WTC11 (cell line): Measurements from ENCODE around the gene UCP3. TPM values are rescaled to one million over a fixed set of nuclear protein-coding genes. Genes with fewer than 3 reads are reported as not detected.

Experiments
- ATAC-seq: fragments of 200-7000 bp; cut with Tn5 transposase; 2 replicates; pipeline ENCODE4 v1.10.0; 2021; ENCODE audit warnings: mild to moderate bottlenecking, moderate library complexity
- CTCF ChIA-PET: fragments of 300-600 bp; sonication (Branson Sonifier 250); formaldehyde crosslinking; loops from one replicate; lab custom pipeline; 2021; ENCODE audit warnings: antibody characterized with exemption; lab: Charles Lee
- POLR2A ChIA-PET: fragments of 350-600 bp; sonication (Branson Sonifier 250); formaldehyde crosslinking; loops from one replicate; lab custom pipeline; 2021; ENCODE audit warnings: antibody characterized with exemption; lab: Charles Lee
- DNase-seq: peaks from one replicate; pipeline ENCODE4 v3.0.0; 2021; ENCODE audit warnings: low spot score
- H3K27ac Mint-ChIP-seq: 2 replicates; pipeline ENCODE4 v1.8.0; 2021; ENCODE audit warnings: mixed read lengths
- H3K27me3 Mint-ChIP-seq: 2 replicates; pipeline ENCODE4 v1.8.0; 2021; ENCODE audit warnings: low read depth, mild to moderate bottlenecking, moderate library complexity, mixed read lengths
- H3K36me3 Mint-ChIP-seq: 2 replicates; pipeline ENCODE4 v1.8.0; 2021; ENCODE audit warnings: mixed read lengths
- H3K4me1 Mint-ChIP-seq: 2 replicates; pipeline ENCODE4 v1.8.0; 2022; ENCODE audit warnings: mixed read lengths
- H3K4me3 Mint-ChIP-seq: 2 replicates; pipeline ENCODE4 v1.8.0; 2021; ENCODE audit warnings: mild to moderate bottlenecking, moderate library complexity, mixed read lengths
- H3K9me3 Mint-ChIP-seq: 2 replicates; pipeline ENCODE4 v1.8.0; 2021; ENCODE audit warnings: mixed read lengths
- CBFB ChIP-seq: sonication (generic); formaldehyde crosslinking; IDR thresholded peaks from 2 replicates; pipeline ENCODE4 v1.8.1; 2022; ENCODE audit warnings: mild to moderate bottlenecking, low read depth, missing genetic modification reagents
- CREB1 ChIP-seq: sonication (generic); formaldehyde crosslinking; IDR thresholded peaks from 2 replicates; pipeline ENCODE4 v1.8.0; 2023; ENCODE audit warnings: mild to moderate bottlenecking, missing genetic modification reagents
- CREM ChIP-seq: sonication (generic); formaldehyde crosslinking; IDR thresholded peaks from 2 replicates; pipeline ENCODE4 v1.8.1; 2022; ENCODE audit warnings: mild to moderate bottlenecking, missing genetic modification reagents, moderate library complexity
- FOXJ3 ChIP-seq: sonication (generic); formaldehyde crosslinking; IDR thresholded peaks from 2 replicates; pipeline ENCODE4 v1.9.0; 2021; ENCODE audit warnings: missing genetic modification reagents, mild to moderate bottlenecking, borderline replicate concordance
- FOXP1 ChIP-seq: sonication (generic); formaldehyde crosslinking; IDR thresholded peaks from 2 replicates; pipeline ENCODE4 v1.8.0; 2022; ENCODE audit warnings: missing genetic modification reagents, mild to moderate bottlenecking, moderate library complexity, borderline replicate concordance
- GTF2I ChIP-seq: fragments of 250-450 bp; sonication (Bioruptor Pico); conservative IDR thresholded peaks from 2 replicates; pipeline ENCODE4 v1.4.0; 2021; ENCODE audit warnings: mild to moderate bottlenecking
- NR3C1 ChIP-seq: sonication (generic); formaldehyde crosslinking; conservative IDR thresholded peaks from 2 replicates; pipeline ENCODE4 v1.8.1; 2023; ENCODE audit warnings: low read depth, mild to moderate bottlenecking, missing genetic modification reagents
- SOX15 ChIP-seq: fragments of 250-450 bp; sonication (Bioruptor Pico); IDR thresholded peaks from 2 replicates; pipeline ENCODE4 v1.9.0; 2021; ENCODE audit warnings: mild to moderate bottlenecking
- TP53 ChIP-seq: sonication (generic); formaldehyde crosslinking; IDR thresholded peaks from 2 replicates; pipeline ENCODE4 v1.8.1; 2023; ENCODE audit warnings: mild to moderate bottlenecking, missing genetic modification reagents
- ZNF219 ChIP-seq: sonication (generic); formaldehyde crosslinking; IDR thresholded peaks from 2 replicates; pipeline ENCODE4 v1.8.0; 2023; ENCODE audit warnings: missing genetic modification reagents, mild to moderate bottlenecking, borderline replicate concordance
- ZNF263 ChIP-seq: sonication (generic); formaldehyde crosslinking; IDR thresholded peaks from 2 replicates; pipeline ENCODE4 v1.8.1; 2022; ENCODE audit warnings: low read depth, mild to moderate bottlenecking, moderate library complexity, missing genetic modification reagents
- ZNF671 ChIP-seq: fragments of 250-450 bp; sonication (Bioruptor Pico); IDR thresholded peaks from 2 replicates; pipeline ENCODE4 v1.8.0; 2021; ENCODE audit warnings: mild to moderate bottlenecking
- total RNA-seq: library from RNA; stranded (reverse); gene quantifications from 3 replicates; pipeline ENCODE4 v1.2.3, GENCODE V29; 2021
- TF ChIP-seq, protein P1 (sequence below): fragments of 250-450 bp; sonication (Bioruptor Pico); IDR thresholded peaks from 2 replicates; pipeline ENCODE4 v1.9.0; 2021; ENCODE audit warnings: mild to moderate bottlenecking, borderline replicate concordance
- TF ChIP-seq, protein P2 (sequence below): sonication (generic); formaldehyde crosslinking; IDR thresholded peaks from 2 replicates; pipeline ENCODE4 v1.8.1; 2022; ENCODE audit warnings: low read depth, mild to moderate bottlenecking, moderate library complexity, missing genetic modification reagents, borderline replicate concordance
- TF ChIP-seq, protein P3 (sequence below): sonication (generic); formaldehyde crosslinking; IDR thresholded peaks from 2 replicates; pipeline ENCODE4 v1.8.1; 2022; ENCODE audit warnings: mild to moderate bottlenecking, missing genetic modification reagents, moderate library complexity, borderline replicate concordance
- TF ChIP-seq, protein P4 (sequence below): sonication (generic); formaldehyde crosslinking; IDR thresholded peaks from 2 replicates; pipeline ENCODE4 v1.8.0; 2022; ENCODE audit warnings: mild to moderate bottlenecking, missing genetic modification reagents
- TF ChIP-seq, protein P5 (sequence below): sonication (generic); formaldehyde crosslinking; IDR thresholded peaks from 2 replicates; pipeline ENCODE4 v1.8.1; 2023; ENCODE audit warnings: mild to moderate bottlenecking, missing genetic modification reagents, borderline replicate concordance
- TF ChIP-seq, protein P6 (sequence below): sonication (generic); formaldehyde crosslinking; IDR thresholded peaks from 2 replicates; pipeline ENCODE4 v1.8.0; 2022; ENCODE audit warnings: mild to moderate bottlenecking, missing genetic modification reagents
- TF ChIP-seq, protein P7 (sequence below): sonication (generic); formaldehyde crosslinking; IDR thresholded peaks from 2 replicates; pipeline ENCODE4 v1.8.1; 2023; ENCODE audit warnings: mild to moderate bottlenecking, missing genetic modification reagents, moderate library complexity

The UCP3 gene
- total RNA-seq, 1 experiment from 2014 or later = 0.55 TPM

DNA sequence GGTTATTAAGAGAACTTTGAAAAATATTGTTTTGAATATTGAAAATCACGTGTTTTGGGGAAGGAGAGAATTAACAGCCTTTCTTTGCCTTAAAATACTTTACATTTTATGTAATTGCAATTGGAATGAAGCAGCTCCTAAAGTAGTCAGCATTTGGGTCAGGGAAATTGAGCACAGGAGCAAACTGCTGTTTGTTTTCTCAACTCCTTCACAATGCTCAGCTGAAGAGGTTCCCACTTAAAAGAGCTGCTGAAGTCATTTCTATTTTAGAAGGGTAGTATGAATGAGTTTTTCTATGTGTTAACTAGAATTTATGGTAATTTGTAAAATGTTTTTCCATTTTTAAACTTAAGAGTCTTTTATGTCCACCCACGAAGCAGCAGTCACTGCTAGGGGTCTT is 18.2 kb downstream of the UCP3 start:
- Mint-ChIP-seq H3K27me3 (no peaks in the 10 kb centered on the region), H3K9me3 (no peaks in the 10 kb centered on the region), H3K36me3 (no peaks in the 10 kb centered on the region), H3K4me1 (peaks cover 11% of the 10 kb centered on the region), H3K27ac (no peak overlapping the region), H3K4me3 (no peak overlapping the region)
- DNase-seq (no peak), ATAC-seq (no peak)
- TF ChIP-seq, protein P1, sequence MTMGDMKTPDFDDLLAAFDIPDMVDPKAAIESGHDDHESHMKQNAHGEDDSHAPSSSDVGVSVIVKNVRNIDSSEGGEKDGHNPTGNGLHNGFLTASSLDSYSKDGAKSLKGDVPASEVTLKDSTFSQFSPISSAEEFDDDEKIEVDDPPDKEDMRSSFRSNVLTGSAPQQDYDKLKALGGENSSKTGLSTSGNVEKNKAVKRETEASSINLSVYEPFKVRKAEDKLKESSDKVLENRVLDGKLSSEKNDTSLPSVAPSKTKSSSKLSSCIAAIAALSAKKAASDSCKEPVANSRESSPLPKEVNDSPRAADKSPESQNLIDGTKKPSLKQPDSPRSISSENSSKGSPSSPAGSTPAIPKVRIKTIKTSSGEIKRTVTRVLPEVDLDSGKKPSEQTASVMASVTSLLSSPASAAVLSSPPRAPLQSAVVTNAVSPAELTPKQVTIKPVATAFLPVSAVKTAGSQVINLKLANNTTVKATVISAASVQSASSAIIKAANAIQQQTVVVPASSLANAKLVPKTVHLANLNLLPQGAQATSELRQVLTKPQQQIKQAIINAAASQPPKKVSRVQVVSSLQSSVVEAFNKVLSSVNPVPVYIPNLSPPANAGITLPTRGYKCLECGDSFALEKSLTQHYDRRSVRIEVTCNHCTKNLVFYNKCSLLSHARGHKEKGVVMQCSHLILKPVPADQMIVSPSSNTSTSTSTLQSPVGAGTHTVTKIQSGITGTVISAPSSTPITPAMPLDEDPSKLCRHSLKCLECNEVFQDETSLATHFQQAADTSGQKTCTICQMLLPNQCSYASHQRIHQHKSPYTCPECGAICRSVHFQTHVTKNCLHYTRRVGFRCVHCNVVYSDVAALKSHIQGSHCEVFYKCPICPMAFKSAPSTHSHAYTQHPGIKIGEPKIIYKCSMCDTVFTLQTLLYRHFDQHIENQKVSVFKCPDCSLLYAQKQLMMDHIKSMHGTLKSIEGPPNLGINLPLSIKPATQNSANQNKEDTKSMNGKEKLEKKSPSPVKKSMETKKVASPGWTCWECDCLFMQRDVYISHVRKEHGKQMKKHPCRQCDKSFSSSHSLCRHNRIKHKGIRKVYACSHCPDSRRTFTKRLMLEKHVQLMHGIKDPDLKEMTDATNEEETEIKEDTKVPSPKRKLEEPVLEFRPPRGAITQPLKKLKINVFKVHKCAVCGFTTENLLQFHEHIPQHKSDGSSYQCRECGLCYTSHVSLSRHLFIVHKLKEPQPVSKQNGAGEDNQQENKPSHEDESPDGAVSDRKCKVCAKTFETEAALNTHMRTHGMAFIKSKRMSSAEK (CRISPR knock-in tag) = no peak
- TF ChIP-seq CBFB (no peak), ZNF263 (CRISPR knock-in tag) (no peak), FOXJ3 (CRISPR knock-in tag) (no peak), FOXP1 (CRISPR knock-in tag) (no peak), ZNF219 (no peak), SOX15 (CRISPR knock-in tag) (no peak), CREM (CRISPR knock-in tag) (no peak), ZNF671 (no peak), TP53 (CRISPR knock-in tag) (no peak), CREB1 (no peak), GTF2I (CRISPR knock-in tag) (no peak), NR3C1 (CRISPR knock-in tag) (no peak)
- TF ChIP-seq, protein P2, sequence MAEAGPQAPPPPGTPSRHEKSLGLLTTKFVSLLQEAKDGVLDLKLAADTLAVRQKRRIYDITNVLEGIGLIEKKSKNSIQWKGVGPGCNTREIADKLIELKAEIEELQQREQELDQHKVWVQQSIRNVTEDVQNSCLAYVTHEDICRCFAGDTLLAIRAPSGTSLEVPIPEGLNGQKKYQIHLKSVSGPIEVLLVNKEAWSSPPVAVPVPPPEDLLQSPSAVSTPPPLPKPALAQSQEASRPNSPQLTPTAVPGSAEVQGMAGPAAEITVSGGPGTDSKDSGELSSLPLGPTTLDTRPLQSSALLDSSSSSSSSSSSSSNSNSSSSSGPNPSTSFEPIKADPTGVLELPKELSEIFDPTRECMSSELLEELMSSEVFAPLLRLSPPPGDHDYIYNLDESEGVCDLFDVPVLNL (CRISPR knock-in tag) = no peak
- TF ChIP-seq, protein P3, sequence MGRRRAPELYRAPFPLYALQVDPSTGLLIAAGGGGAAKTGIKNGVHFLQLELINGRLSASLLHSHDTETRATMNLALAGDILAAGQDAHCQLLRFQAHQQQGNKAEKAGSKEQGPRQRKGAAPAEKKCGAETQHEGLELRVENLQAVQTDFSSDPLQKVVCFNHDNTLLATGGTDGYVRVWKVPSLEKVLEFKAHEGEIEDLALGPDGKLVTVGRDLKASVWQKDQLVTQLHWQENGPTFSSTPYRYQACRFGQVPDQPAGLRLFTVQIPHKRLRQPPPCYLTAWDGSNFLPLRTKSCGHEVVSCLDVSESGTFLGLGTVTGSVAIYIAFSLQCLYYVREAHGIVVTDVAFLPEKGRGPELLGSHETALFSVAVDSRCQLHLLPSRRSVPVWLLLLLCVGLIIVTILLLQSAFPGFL (CRISPR knock-in tag) = no peak
- TF ChIP-seq, protein P4, sequence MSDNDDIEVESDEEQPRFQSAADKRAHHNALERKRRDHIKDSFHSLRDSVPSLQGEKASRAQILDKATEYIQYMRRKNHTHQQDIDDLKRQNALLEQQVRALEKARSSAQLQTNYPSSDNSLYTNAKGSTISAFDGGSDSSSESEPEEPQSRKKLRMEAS (CRISPR knock-in tag) = no peak
- TF ChIP-seq, protein P5, sequence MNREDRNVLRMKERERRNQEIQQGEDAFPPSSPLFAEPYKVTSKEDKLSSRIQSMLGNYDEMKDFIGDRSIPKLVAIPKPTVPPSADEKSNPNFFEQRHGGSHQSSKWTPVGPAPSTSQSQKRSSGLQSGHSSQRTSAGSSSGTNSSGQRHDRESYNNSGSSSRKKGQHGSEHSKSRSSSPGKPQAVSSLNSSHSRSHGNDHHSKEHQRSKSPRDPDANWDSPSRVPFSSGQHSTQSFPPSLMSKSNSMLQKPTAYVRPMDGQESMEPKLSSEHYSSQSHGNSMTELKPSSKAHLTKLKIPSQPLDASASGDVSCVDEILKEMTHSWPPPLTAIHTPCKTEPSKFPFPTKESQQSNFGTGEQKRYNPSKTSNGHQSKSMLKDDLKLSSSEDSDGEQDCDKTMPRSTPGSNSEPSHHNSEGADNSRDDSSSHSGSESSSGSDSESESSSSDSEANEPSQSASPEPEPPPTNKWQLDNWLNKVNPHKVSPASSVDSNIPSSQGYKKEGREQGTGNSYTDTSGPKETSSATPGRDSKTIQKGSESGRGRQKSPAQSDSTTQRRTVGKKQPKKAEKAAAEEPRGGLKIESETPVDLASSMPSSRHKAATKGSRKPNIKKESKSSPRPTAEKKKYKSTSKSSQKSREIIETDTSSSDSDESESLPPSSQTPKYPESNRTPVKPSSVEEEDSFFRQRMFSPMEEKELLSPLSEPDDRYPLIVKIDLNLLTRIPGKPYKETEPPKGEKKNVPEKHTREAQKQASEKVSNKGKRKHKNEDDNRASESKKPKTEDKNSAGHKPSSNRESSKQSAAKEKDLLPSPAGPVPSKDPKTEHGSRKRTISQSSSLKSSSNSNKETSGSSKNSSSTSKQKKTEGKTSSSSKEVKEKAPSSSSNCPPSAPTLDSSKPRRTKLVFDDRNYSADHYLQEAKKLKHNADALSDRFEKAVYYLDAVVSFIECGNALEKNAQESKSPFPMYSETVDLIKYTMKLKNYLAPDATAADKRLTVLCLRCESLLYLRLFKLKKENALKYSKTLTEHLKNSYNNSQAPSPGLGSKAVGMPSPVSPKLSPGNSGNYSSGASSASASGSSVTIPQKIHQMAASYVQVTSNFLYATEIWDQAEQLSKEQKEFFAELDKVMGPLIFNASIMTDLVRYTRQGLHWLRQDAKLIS (CRISPR knock-in tag) = no peak
- TF ChIP-seq, protein P6, sequence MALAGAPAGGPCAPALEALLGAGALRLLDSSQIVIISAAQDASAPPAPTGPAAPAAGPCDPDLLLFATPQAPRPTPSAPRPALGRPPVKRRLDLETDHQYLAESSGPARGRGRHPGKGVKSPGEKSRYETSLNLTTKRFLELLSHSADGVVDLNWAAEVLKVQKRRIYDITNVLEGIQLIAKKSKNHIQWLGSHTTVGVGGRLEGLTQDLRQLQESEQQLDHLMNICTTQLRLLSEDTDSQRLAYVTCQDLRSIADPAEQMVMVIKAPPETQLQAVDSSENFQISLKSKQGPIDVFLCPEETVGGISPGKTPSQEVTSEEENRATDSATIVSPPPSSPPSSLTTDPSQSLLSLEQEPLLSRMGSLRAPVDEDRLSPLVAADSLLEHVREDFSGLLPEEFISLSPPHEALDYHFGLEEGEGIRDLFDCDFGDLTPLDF (CRISPR knock-in tag) = no peak
- TF ChIP-seq, protein P7, sequence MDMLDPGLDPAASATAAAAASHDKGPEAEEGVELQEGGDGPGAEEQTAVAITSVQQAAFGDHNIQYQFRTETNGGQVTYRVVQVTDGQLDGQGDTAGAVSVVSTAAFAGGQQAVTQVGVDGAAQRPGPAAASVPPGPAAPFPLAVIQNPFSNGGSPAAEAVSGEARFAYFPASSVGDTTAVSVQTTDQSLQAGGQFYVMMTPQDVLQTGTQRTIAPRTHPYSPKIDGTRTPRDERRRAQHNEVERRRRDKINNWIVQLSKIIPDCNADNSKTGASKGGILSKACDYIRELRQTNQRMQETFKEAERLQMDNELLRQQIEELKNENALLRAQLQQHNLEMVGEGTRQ (CRISPR knock-in tag) = no peak
- ChIA-PET CTCF (no interaction called here), POLR2A (no interaction called here)
